ENCODE data around the gene PASK. TPM values are rescaled to one million over a fixed set of nuclear protein-coding genes. Genes with fewer than 3 reads are reported as not detected.
"Not testable (repeated sequence)": the region's sequence is repeated elsewhere in the genome, so short reads cannot be mapped to it uniquely, and the experiment has no call there.

PASK gene
- total and polyA plus RNA-seq, 2 of the 4 experiments (the other 2 are of a cell fraction) = 4.1 TPM

DNA sequence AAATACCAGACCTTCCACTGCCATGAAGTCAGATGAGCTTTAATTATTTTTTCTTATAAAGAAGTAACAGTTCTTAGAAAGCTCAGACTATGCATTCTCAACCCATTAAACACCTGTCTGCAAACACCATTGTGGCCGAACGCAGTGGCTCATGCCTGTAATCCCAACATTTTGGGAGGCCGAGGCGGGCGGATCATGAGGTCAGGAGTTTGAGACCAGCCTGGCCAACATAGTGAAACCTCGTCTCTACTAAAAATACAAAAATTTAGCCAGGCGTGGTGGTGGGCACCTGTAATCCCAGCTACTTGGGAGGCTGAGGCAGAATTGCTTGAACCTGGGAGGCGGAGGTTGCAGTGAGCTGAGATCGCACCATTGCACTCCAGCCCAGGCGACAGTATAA is 44.7 kb downstream of the PASK start:
- ATAC-seq (ENCODE audit: low read depth); H3K4ac ChIP-seq (ENCODE audit: low read depth, low read length); H4K5ac ChIP-seq (ENCODE audit: low read depth, low read length); in situ Hi-C loops (cut with MboI; ENCODE audit: low sequenced_read_pairs); H4K20me1 ChIP-seq (ENCODE audit: insufficient read depth, low read length); H3K4me3 ChIP-seq (ENCODE audit: insufficient read depth, low read depth, low read length); H3K56ac ChIP-seq (ENCODE audit: extremely low read depth, insufficient read depth, low read length); H3K9me1 ChIP-seq (ENCODE audit: insufficient read depth, low read length); H3K27ac ChIP-seq (ENCODE audit: insufficient read depth, low read length); H3K36me3 ChIP-seq (ENCODE audit: control insufficient read depth, insufficient read depth, low read length); H3K18ac ChIP-seq (ENCODE audit: low read depth, low read length); CTCF ChIA-PET; H3K9me3 ChIP-seq (ENCODE audit: control insufficient read depth, insufficient read depth, low read length); BruUV-seq (replicated peaks); H3K9ac ChIP-seq (ENCODE audit: low read depth, low read length); H2BK20ac ChIP-seq (ENCODE audit: low read depth, low read length); H4K91ac ChIP-seq (ENCODE audit: insufficient read depth, low read depth, low read length); DNase-seq; H3K14ac ChIP-seq (replicated peaks; ENCODE audit: low read depth, low read length); dilution Hi-C loops (cut with HindIII; ENCODE audit: low sequenced_read_pairs, unreplicated experiment); H2BK15ac ChIP-seq (ENCODE audit: low read depth, low read length); H2AK5ac ChIP-seq (ENCODE audit: low read depth, low read length); H3K4me2 ChIP-seq (ENCODE audit: low read depth, low read length); H3K23ac ChIP-seq (ENCODE audit: low read depth, low read length); H2BK120ac ChIP-seq (ENCODE audit: low read depth, low read length); intact Hi-C loops (cut with micrococcal nuclease); H2BK5ac ChIP-seq (ENCODE audit: low read depth, low read length, poor library complexity, severe bottlenecking); H4K8ac ChIP-seq (ENCODE audit: low read depth in 2 of 2, low read length in 2 of 2); H3K4me1 ChIP-seq (ENCODE audit: control insufficient read depth, insufficient read depth, low read length); H2AK9ac ChIP-seq (replicated peaks; ENCODE audit: low read depth, low read length, poor library complexity); H3K27me3 ChIP-seq (ENCODE audit: control insufficient read depth, insufficient read depth, low read length); H2AFZ ChIP-seq (replicated peaks; ENCODE audit: low read length, poor library complexity); POLR2A ChIA-PET (ENCODE audit: unreplicated experiment): not testable (repeated sequence)
- H3K79me1 ChIP-seq (ENCODE audit: low read depth in 1 of 2, low read length in 2 of 2) = peaks cover 14 to 33% of the 10 kb centered on the region in 2 experiments
- WGBS, 2 experiments (ENCODE audit: extremely low coverage in 2 of 2, insufficient read length in 1 of 2) = 69% methylated on average over 4 of the region's 10 CpGs; no CpG with 5 or more reads in 1 of the 2 experiments

Data from IMR-90 (cell line).